ENCODE results near the gene PDZD2.
"Not testable (repeated sequence)": the region's sequence is repeated elsewhere in the genome, so short reads cannot be mapped to it uniquely, and the experiment has no call there.

PDZD2 gene

GRCh38 chr5:31688515-31689092 is 49.7 kb downstream of the PDZD2 start:
- FAIRE-seq (no peak), DNase-seq (ENCODE audit: low spot score) (no peak)

- not testable (repeated sequence) for DNase-seq (ENCODE audit: low spot score); FAIRE-seq
Observed at GRCh38 chr5:31691408-31691807, 52.5 kb downstream of the PDZD2 start.

- no peak for FAIRE-seq
- DNase-seq (ENCODE audit: low spot score), result no peak
Observed at GRCh38 chr5:31692561-31693221, 53.8 kb downstream of the PDZD2 start.

- no peak for FAIRE-seq
- no peak for DNase-seq (ENCODE audit: low spot score)
Observed at GRCh38 chr5:31698673-31699072, 59.7 kb downstream of the PDZD2 start.

GRCh38 chr5:31701642-31702299 is 62.8 kb downstream of the PDZD2 start:
- no peak for DNase-seq (ENCODE audit: low spot score)

DNA sequence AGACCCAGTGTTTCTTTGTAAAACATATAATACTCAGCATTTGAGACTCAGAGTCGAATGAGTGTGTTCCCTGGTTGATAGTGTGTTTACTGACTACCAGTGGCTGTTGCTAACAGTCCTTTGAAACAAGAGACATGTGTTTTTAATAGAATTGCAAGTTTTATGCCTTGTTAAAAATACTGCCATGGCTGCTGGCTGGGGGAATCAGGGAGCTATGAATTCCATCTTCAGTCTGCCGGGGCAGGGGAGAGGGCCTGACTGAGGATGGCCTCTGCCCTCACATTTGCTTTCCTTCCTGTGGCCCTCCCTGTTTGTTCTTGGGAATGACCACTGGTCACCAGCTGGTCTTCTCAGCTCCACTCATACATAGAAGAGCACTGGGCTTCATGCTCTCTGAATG is 63.8 kb downstream of the PDZD2 start:
- FAIRE-seq (no peak), DNase-seq (ENCODE audit: low spot score) (no peak)

More at GRCh38 chr5:31701642-31702299, 62.8 kb downstream of the PDZD2 start:
- no peak for FAIRE-seq

GRCh38 chr5:31703757-31704156 is 64.8 kb downstream of the PDZD2 start:
- DNase-seq (ENCODE audit: low spot score) (no peak), FAIRE-seq (no peak)

DNA sequence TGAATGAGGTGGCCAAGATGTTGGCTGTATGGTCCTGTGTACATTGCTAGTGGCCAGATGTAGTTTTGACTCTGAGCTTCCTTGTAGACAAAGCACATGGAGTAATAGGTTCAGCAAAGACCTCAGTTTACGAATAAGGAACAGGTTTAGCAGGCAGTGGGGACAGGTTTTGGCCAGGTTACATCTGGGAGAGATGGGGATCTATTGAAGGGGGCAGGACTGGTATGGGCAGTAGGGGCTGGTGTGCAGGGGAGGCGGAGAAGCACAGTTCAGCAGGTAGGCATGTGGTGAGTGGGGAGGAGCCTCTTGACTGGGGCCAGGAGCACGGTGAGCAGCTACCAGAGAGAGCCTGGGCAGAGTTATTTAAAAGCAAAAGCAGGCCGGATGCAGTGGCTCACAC is 67.3 kb downstream of the PDZD2 start:
- DNase-seq (ENCODE audit: low spot score) (no peak), FAIRE-seq (no peak)

DNA sequence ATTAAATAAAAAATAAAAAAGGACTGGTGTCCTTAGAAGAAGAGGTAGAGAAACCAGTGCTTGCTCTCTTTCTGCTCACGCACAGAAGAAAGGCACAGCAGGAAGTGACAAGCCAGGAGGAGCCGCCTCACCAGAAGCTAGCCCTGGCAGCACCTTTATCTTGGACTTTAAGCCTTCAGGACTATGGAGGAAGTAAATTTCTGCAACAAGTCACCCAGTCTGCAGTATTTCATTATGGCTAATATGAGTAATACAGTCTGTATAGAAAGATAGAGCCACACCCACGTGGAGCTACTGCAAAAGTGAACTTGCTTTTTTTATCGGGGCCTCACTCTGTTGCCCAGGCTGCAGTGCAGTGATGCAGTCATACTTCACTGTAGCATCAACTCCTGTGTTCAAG is 68.4 kb downstream of the PDZD2 start:
- FAIRE-seq, result no peak
- no peak for DNase-seq (ENCODE audit: low spot score)

DNA sequence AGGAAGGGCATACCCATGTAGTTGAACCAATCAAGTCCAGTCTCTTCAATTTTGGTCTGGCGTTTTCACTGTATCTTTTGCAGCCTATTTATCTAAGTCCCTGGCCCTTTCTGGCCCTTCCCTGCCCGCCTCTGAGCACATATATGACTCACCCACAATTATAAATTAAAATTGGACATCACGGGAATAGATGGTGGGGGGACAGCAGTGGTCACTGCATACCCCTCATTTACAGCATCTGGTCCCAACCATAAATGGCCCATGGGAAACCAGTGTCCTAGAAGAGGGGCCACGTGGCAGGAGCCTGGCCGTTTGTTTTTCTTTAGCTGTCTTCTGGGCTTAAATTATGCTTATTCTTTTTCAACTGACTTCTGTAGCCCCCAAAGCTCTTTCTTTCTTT is 69.2 kb downstream of the PDZD2 start:
- DNase-seq (ENCODE audit: low spot score) (no peak), FAIRE-seq (no peak)

GRCh38 chr5:31711363-31711762 is 72.4 kb downstream of the PDZD2 start:
- FAIRE-seq (no peak), DNase-seq (ENCODE audit: low spot score) (no peak)

DNA sequence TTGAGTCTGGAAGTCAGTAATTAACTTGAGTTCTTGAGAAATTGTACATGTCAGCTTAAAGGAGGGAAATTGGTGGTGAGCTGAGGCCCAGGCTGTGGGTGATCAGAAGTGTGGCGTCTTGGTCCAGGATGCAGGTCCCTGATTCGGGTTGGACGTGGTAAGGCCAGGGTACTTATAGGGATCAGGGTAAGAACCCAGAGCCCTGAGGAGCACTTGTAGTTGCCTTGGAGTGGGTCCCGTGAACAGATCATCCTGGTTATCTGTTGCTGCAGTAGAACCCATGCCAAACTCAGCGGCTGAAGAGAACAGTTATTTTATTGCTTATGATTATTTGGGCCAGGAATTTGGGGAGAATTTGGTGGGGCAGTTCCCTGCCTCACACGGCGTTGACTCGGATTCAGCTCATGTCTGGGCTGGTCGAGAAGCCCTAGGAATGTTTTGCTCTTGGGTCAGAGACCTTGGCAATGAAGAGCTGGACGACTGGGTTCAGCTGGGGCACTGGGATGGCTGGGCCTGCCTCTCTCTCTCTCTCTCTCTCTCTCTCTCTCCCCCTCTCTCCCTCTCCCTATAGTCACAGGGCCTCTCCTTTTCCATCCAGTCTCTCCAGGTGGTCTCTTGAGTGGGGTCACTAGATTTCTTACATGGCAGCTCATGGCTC is 73.1 kb downstream of the PDZD2 start:
- FAIRE-seq, result no peak
- DNase-seq (ENCODE audit: low spot score), result no peak

DNA sequence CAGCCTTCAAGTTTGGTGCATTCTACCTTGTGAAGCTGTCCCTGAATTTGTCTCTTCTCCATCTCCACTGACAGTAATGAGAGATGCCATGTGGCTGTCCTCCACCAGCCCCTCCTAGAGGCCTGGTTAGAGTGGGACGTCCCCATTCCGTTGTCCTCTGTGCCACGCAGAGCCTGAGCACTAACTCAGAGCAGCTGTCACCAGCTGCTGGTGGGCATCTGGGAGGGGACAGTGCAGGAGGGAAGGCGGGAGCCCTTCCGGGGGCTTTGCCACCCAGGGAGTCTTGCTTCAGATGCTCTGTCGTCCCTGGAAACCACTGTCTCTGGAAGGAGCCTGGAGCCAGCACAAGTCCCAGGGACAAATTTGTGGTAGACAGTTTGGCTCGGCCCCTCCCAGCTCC is 78.6 kb downstream of the PDZD2 start:
- FAIRE-seq (no peak), DNase-seq (ENCODE audit: low spot score) (no peak)

DNA sequence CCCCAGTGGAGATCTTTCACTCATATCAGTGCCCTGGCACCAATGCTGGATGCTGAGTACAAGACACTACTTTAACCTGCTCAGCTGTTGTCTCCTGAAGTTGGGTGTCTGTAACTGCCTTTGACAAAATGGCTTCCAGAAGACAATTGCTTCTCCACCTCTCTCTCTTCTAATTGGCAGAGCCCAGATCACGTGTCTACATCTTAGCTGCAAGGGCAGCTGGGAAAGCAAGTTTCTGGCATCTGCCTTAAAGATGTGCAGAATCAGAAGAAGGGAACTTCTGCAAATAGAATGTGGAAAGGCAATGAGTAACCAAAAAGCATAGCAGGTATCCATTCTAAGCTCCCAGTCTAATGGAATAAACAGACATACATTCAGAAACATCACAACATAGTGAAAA is 81.1 kb downstream of the PDZD2 start:
- no peak for FAIRE-seq
- DNase-seq (ENCODE audit: low spot score), result no peak

- FAIRE-seq, result no peak
- DNase-seq (ENCODE audit: low spot score), result no peak
Observed at GRCh38 chr5:31720811-31721345, 81.9 kb downstream of the PDZD2 start.

- FAIRE-seq (no peak), DNase-seq (ENCODE audit: low spot score) (no peak)
Observed at GRCh38 chr5:31722111-31722510, 83.2 kb downstream of the PDZD2 start.

DNA sequence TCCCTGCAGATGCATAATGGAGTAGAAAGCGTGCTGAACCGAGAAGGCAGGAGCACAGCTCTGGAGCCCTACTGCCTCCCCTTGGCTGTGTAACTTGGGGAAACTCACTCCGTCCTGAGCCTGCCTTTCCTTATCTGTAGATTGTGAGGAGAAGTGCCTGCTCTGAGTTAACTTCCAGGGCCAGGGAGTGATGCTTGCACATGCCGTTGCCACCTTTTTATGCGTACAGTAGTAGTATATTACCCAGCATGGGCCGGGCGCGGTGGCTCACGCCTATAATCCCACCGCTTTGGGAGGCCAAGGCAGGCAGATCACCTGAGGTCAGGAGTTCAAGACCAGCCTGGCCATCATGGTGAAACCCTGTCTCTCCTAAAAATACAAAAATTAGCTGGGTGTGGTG is 87.1 kb downstream of the PDZD2 start:
- DNase-seq (ENCODE audit: low spot score), result no peak
- FAIRE-seq, result no peak

DNA sequence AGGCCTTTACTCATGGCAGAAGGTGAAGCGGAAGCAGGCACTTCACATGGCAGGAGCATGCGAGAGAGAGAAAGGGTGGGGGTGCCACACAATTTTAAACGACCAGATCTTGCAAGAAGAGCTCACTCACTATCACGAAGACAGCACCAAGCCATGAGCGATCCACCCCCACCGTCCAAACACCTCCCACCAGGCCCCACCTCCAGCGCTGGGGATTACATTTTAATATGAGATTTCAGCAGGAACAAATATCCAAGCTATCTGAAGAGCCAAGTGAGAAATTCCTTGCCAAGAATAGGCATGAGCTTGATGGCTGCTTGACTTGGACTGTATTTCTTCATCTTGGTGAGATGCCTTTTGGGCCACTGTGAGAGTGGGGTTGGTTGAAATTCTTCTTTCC is 88.0 kb downstream of the PDZD2 start:
- no peak for FAIRE-seq
- no peak for DNase-seq (ENCODE audit: low spot score)

- FAIRE-seq (no peak), DNase-seq (ENCODE audit: low spot score) (no peak)
Observed at GRCh38 chr5:31728039-31728438, 89.1 kb downstream of the PDZD2 start.

- not testable (repeated sequence) for FAIRE-seq; DNase-seq (ENCODE audit: low spot score)
Observed at GRCh38 chr5:31728806-31729205, 89.9 kb downstream of the PDZD2 start.

- no peak for DNase-seq (ENCODE audit: low spot score)
- no peak for FAIRE-seq
Observed at GRCh38 chr5:31730139-31730538, 91.2 kb downstream of the PDZD2 start.

GRCh38 chr5:31731016-31731415 is 92.1 kb downstream of the PDZD2 start:
- DNase-seq (ENCODE audit: low spot score) (no peak), FAIRE-seq (no peak)
